SH-SY5Y (cell line): ENCODE measurements around the gene CORIN.

Experiments used
- GATA2 ChIP-seq: IDR thresholded peaks from 2 replicates; pipeline ENCODE4 v1.6.1; 2011; ENCODE audit warnings: mild to moderate bottlenecking, low read depth, low read length
- GATA3 ChIP-seq: IDR thresholded peaks from 2 replicates; pipeline ENCODE4 v1.6.1; 2011; ENCODE audit warnings: low read depth, mild to moderate bottlenecking, low read length, moderate library complexity

- no peak for TF ChIP-seq GATA2
- no peak for TF ChIP-seq GATA3
Observed at GRCh38 chr4:47714269-47714668, 123.6 kb downstream of the CORIN start.
